Activated CD8-positive, alpha-beta memory T cell treated with anti-CD3 and anti-CD28 coated beads for 4 hours (primary cell): ENCODE measurements around the gene NELFCD.
"Not testable (repeated sequence)": the region's sequence is repeated elsewhere in the genome, so short reads cannot be mapped to it uniquely, and the experiment has no call there.

Source experiments
- DNase-seq, 2 donors: peaks; one replicate each; pipeline ENCODE4 v3.0.0-alpha.2; 2020; ENCODE audit warnings: low read depth in 2 of 2

NELFCD gene

GRCh38 chr20:59026904-59027740, 46.1 kb downstream of the NELFCD start:
- DNase-seq = no peak

GRCh38 chr20:59027741-59028320, 46.8 kb downstream of the NELFCD start:
- DNase-seq = no peak

GRCh38 chr20:59028812-59029211, 47.8 kb downstream of the NELFCD start:
- DNase-seq = no peak

GRCh38 chr20:59030911-59031563, 50.0 kb downstream of the NELFCD start:
- DNase-seq = no peak

- DNase-seq = no peak
These were observed 50.5 kb downstream of the NELFCD start for GRCh38 chr20:59031564-59032022.

- peak; percentile 92 to 96 for DNase-seq
These were observed 51.1 kb downstream of the NELFCD start, which contains the start of gene ATP5F1E for GRCh38 chr20:59032023-59032712. Gene ATP5F1E (minus strand): TSS chr20:59032335. CDS start chr20:59032251, 84 bp downstream.

- DNase-seq = no peak
These were observed 51.6 kb downstream of the NELFCD start for GRCh38 chr20:59032713-59033059.

- no peak for DNase-seq
These were observed 52.0 kb downstream of the NELFCD start for GRCh38 chr20:59033093-59033492.

- no peak for DNase-seq
These were observed 52.6 kb downstream of the NELFCD start for GRCh38 chr20:59033616-59034165.

GRCh38 chr20:59035381-59035780, 54.3 kb downstream of the NELFCD start:
- DNase-seq = no peak

- DNase-seq = no peak
These were observed 56.3 kb downstream of the NELFCD start for GRCh38 chr20:59037386-59037785.

GRCh38 chr20:59039233-59039632, 58.2 kb downstream of the NELFCD start:
- no peak for DNase-seq

- DNase-seq = no peak
These were observed 59.6 kb downstream of the NELFCD start for GRCh38 chr20:59040667-59041066.

- DNase-seq = not testable (repeated sequence)
These were observed 60.4 kb downstream of the NELFCD start for GRCh38 chr20:59041487-59041886.

GRCh38 chr20:59042151-59042795, 61.2 kb downstream of the NELFCD start, which contains the start of gene PRELID3B:
Gene PRELID3B (minus strand): TSS chr20:59042786. CDS start chr20:59042730, 56 bp downstream.
- DNase-seq = no peak

- peak; percentile 89 to 90 for DNase-seq
These were observed 62.0 kb downstream of the NELFCD start for GRCh38 chr20:59042796-59043631.

GRCh38 chr20:59043698-59044097, 62.6 kb downstream of the NELFCD start:
- DNase-seq = no peak

GRCh38 chr20:59044295-59044694, 63.2 kb downstream of the NELFCD start:
- no peak for DNase-seq
